LNCaP clone FGC (cell line): ENCODE measurements around the gene VRK2.

ENCODE experiments used
- DNase-seq: peaks from one replicate; pipeline ENCODE4 v3.0.0-alpha.2; 2011; ENCODE audit warnings: low read depth
- H3K4me3 ChIP-seq: 2 replicates; pipeline ENCODE4 v1.5.1; 2011; ENCODE audit warnings: mild to moderate bottlenecking, low read depth, low read length, control low read depth
- CTCF ChIP-seq: IDR thresholded peaks from 2 replicates; pipeline ENCODE4 v1.5.1; 2012; ENCODE audit warnings: mild to moderate bottlenecking; ENCODE audit not compliant: control insufficient read depth, insufficient read depth; ENCODE audit errors: extremely low read depth

The VRK2 gene

GRCh38 chr2:58052978-58053377, 6.4 kb downstream of the VRK2 start:
- DNase-seq = no peak
- no peak overlapping the region for H3K4me3 ChIP-seq
- TF ChIP-seq CTCF = no peak

GRCh38 chr2:58054264-58054663, 7.7 kb downstream of the VRK2 start:
- DNase-seq = no peak
- H3K4me3 ChIP-seq = no peak overlapping the region
- TF ChIP-seq CTCF = no peak

- TF ChIP-seq CTCF = no peak
- H3K4me3 ChIP-seq = no peak overlapping the region
- no peak for DNase-seq
Measured at GRCh38 chr2:58055033-58055786, 8.6 kb downstream of the VRK2 start.

GRCh38 chr2:58056192-58056916, 9.7 kb downstream of the VRK2 start:
- TF ChIP-seq CTCF = no peak
- DNase-seq = no peak
- no peak overlapping the region for H3K4me3 ChIP-seq

GRCh38 chr2:58057707-58058530, 11.3 kb downstream of the VRK2 start:
- TF ChIP-seq CTCF = no peak
- no peak for DNase-seq

GRCh38 chr2:58063641-58064040, 17.0 kb downstream of the VRK2 start:
- no peak overlapping the region for H3K4me3 ChIP-seq
- TF ChIP-seq CTCF = no peak

More at GRCh38 chr2:58057707-58058530, 11.3 kb downstream of the VRK2 start:
- no peak overlapping the region for H3K4me3 ChIP-seq

More at GRCh38 chr2:58063641-58064040, 17.0 kb downstream of the VRK2 start:
- DNase-seq = no peak
